Measurements from ENCODE around the gene MSRB2.

- no peak for TF ChIP-seq ZNF274 (IDR thresholded peaks at IDR 0.05; ENCODE audit: borderline replicate concordance, extremely low read depth, low read length)
- no peak for TF ChIP-seq TCF12 (IDR thresholded peaks at IDR 0.05; ENCODE audit: low read depth, low read length)
- TF ChIP-seq POLR2AphosphoS5 (IDR thresholded peaks at IDR 0.05; ENCODE audit: low read depth, low read length): no peak
- TF ChIP-seq CTCF (IDR thresholded peaks at IDR 0.05; ENCODE audit: control extremely low read depth in 1 of 3, insufficient read depth in 1 of 3, low read depth in 1 of 3, low read length in 3 of 3): no peak
- TF ChIP-seq JUND (IDR thresholded peaks at IDR 0.05; ENCODE audit: low read length): no peak
- no peak for TF ChIP-seq SP2 (IDR thresholded peaks at IDR 0.05; ENCODE audit: low read length)
- TF ChIP-seq POLR2A (IDR thresholded peaks at IDR 0.05; ENCODE audit: control extremely low read depth in 1 of 2, low read depth in 2 of 2, low read length in 2 of 2): no peak
- TF ChIP-seq CEBPB (IDR thresholded peaks at IDR 0.05; ENCODE audit: low read depth, low read length): no peak
- TF ChIP-seq CBX5 (IDR thresholded peaks at IDR 0.05; ENCODE audit: low read depth, low read length): no peak
- no peak for TF ChIP-seq TEAD4 (IDR thresholded peaks at IDR 0.05; ENCODE audit: low read depth, low read length)
These were observed 805 bp downstream of the MSRB2 start for GRCh38 chr10:23095966-23096801.
